ENCODE results near the gene CPED1. TPM values are rescaled to one million over a fixed set of nuclear protein-coding genes. Genes with fewer than 3 reads are reported as not detected.

CPED1 gene
- total RNA-seq, 1 experiment from 2014 or later, result 0.39 TPM

DNA sequence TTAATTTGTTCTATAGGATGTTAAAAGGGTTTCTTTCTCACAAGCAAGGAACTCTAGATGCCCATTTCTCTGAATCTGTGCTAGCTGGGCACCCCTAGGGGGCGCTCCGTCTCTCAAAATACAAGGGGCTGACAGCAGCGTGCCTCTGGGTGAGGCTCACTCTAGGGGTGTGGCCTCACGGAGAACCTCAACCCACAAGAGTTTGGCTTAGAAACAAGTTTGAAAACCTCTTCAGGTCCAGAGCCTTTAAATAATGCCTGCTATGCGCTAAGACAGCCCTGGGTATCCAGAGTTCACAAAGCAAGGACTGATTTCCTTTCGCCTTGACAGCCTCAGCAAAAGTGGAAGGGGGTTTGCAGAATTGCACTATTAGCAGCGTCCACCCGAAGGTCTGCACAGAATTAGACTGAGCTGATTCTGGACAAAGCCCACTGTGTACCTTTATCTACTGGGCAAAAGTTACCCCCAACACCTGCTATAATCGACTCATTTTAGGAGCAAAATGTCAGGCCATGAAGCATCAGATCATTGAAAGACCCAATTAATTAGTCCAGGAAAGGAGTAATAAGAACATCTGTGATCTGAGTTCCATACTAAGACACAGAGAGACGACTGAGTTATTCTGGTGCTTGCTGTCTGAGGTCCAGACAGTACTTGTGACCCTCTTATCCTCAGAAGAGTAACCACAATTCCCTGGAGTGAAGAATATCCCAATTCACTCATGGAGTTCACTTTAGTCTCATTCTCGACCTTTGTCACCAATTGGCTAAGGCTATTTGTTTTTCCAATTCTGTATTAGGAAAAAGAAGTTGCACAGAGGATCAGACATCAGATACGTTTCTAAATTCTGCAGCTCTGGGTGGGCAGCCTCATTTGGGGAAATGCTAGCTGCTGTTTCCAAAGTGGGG lies 574 bp upstream of the CPED1 start:
- intact Hi-C loops (cut with micrococcal nuclease; ENCODE audit: unreplicated experiment), result loop anchor here (1.0 to 2.0 kb wide), 2 partner anchors 93 to 121 kb away; no protein-coding TSS in a partner anchor
- CTCF ChIA-PET, result interaction anchor here (1.7 kb wide), 1 partner anchor 10 kb away, joined by 3 read pairs; no protein-coding TSS in a partner anchor
- Histone ChIP-seq H3K36me3 (ENCODE audit: control insufficient read depth, insufficient read depth, low read length) (no peaks in the 10 kb centered on the region), H3K4me1 (ENCODE audit: control insufficient read depth, insufficient read depth, low read length) (no peaks in the 10 kb centered on the region), H3K27me3 (ENCODE audit: control insufficient read depth, insufficient read depth, low read length) (peaks cover 36% of the 10 kb centered on the region), H3K9me3 (ENCODE audit: control insufficient read depth, insufficient read depth, low read depth, low read length) (no peaks in the 10 kb centered on the region), H3K4me3 (ENCODE audit: low read depth in 2 of 2, low read length in 2 of 2) (peak overlapping the region; percentile 38 to 49), H3K27ac (ENCODE audit: low read length) (no peak overlapping the region)
- in situ Hi-C loops (cut with HindIII; ENCODE audit: low pct_unique_long_range_greater_than_20kb, low sequenced_read_pairs), result no loop called here
- DNase-seq (ENCODE audit: low read depth, low spot score) (peak; percentile 63), ATAC-seq (peak; percentile 96)
- TF ChIP-seq TCF7L2 (IDR thresholded peaks at IDR 0.05; ENCODE audit: low read depth, low read length), result no peak
- TF ChIP-seq, protein P1, sequence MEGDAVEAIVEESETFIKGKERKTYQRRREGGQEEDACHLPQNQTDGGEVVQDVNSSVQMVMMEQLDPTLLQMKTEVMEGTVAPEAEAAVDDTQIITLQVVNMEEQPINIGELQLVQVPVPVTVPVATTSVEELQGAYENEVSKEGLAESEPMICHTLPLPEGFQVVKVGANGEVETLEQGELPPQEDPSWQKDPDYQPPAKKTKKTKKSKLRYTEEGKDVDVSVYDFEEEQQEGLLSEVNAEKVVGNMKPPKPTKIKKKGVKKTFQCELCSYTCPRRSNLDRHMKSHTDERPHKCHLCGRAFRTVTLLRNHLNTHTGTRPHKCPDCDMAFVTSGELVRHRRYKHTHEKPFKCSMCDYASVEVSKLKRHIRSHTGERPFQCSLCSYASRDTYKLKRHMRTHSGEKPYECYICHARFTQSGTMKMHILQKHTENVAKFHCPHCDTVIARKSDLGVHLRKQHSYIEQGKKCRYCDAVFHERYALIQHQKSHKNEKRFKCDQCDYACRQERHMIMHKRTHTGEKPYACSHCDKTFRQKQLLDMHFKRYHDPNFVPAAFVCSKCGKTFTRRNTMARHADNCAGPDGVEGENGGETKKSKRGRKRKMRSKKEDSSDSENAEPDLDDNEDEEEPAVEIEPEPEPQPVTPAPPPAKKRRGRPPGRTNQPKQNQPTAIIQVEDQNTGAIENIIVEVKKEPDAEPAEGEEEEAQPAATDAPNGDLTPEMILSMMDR (IDR thresholded peaks at IDR 0.05), result peak; percentile 94
- no TSS peak for BruUV-seq (replicated peaks)
- POLR2A ChIA-PET, result interaction anchor here (0.6 kb wide), 1 partner anchor 27 kb away, joined by 3 read pairs; no protein-coding TSS in a partner anchor

DNA sequence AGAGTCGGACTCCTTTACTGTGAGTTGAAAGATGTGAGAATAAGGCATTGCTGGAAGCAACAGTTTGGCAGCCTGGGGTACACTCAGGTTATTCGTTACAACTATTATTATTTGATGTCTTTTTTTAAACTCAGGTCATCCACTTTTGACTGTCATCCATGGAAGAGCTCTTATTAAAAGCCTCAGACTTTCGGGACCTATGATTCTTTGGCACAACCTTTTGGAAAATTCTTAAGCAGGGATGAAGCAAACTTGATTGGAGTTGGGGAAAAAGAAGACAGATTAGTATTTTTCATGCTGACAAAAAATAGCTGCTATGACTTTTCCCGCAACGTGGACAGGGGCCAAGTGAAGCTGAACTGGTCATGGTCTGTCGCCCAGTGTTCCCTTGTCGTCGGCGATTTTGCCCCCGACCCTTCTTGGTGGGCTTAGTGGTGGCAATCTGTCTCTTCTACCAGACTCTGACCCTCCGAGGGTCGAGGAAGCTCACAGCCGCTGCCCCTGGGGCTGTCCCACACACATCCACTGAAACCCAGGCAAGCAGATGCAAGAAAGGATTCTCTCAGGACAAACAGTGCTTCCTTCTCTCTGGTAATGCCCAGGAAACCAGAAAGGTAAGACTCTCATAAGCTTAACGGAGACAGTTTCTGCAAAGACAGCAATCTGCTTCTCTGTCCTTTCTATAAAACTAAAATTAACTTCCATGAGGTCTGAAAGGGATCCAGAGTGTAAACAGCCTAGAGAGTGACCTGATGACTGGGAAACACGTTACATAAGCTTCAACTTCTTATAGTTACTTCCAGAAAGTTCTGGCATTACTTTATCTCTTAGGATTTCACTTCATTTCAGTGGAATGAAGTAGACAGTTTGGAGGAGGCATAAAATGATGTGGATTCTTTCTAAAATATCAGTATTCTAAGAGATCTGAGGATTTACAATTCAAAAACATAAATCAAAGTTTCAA lies 1.0 kb downstream of the CPED1 start:
- BruUV-seq (replicated peaks), result no TSS peak
- ATAC-seq (no peak), DNase-seq (ENCODE audit: low read depth, low spot score) (no peak)
- CTCF ChIA-PET, result no interaction called here
- H3K27me3 ChIP-seq (ENCODE audit: control insufficient read depth, insufficient read depth, low read length), result peaks cover 36% of the 10 kb centered on the region
- TF ChIP-seq TCF7L2 (IDR thresholded peaks at IDR 0.05; ENCODE audit: low read depth, low read length) (no peak), POLR2AphosphoS5 (IDR thresholded peaks at IDR 0.05; ENCODE audit: low read depth, low read length) (no peak), SIN3A (IDR thresholded peaks at IDR 0.05; ENCODE audit: borderline replicate concordance, insufficient read depth, low read depth, low read length) (no peak)
- TF ChIP-seq, protein P2, sequence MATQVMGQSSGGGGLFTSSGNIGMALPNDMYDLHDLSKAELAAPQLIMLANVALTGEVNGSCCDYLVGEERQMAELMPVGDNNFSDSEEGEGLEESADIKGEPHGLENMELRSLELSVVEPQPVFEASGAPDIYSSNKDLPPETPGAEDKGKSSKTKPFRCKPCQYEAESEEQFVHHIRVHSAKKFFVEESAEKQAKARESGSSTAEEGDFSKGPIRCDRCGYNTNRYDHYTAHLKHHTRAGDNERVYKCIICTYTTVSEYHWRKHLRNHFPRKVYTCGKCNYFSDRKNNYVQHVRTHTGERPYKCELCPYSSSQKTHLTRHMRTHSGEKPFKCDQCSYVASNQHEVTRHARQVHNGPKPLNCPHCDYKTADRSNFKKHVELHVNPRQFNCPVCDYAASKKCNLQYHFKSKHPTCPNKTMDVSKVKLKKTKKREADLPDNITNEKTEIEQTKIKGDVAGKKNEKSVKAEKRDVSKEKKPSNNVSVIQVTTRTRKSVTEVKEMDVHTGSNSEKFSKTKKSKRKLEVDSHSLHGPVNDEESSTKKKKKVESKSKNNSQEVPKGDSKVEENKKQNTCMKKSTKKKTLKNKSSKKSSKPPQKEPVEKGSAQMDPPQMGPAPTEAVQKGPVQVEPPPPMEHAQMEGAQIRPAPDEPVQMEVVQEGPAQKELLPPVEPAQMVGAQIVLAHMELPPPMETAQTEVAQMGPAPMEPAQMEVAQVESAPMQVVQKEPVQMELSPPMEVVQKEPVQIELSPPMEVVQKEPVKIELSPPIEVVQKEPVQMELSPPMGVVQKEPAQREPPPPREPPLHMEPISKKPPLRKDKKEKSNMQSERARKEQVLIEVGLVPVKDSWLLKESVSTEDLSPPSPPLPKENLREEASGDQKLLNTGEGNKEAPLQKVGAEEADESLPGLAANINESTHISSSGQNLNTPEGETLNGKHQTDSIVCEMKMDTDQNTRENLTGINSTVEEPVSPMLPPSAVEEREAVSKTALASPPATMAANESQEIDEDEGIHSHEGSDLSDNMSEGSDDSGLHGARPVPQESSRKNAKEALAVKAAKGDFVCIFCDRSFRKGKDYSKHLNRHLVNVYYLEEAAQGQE (IDR thresholded peaks at IDR 0.05; ENCODE audit: insufficient read depth in 1 of 2, low read depth in 2 of 2, low read length in 1 of 2), result no peak
- TF ChIP-seq, protein P1 (IDR thresholded peaks at IDR 0.05), result no peak
- no peaks in the 10 kb centered on the region for H3K9me3 ChIP-seq (ENCODE audit: control insufficient read depth, insufficient read depth, low read depth, low read length)
- POLR2A ChIA-PET, result no interaction called here
- no peak overlapping the region for H3K27ac ChIP-seq (ENCODE audit: low read length)
- no peaks in the 10 kb centered on the region for H3K4me1 ChIP-seq (ENCODE audit: control insufficient read depth, insufficient read depth, low read length)
- H3K4me3 ChIP-seq (ENCODE audit: low read depth in 2 of 2, low read length in 2 of 2), result peak overlapping the region in 1 of 2 experiments; percentile 38; a peak in 1 of 4 replicates
- intact Hi-C loops (cut with micrococcal nuclease; ENCODE audit: unreplicated experiment) (no loop called here), in situ Hi-C loops (cut with HindIII; ENCODE audit: low pct_unique_long_range_greater_than_20kb, low sequenced_read_pairs) (no loop called here)
- no peaks in the 10 kb centered on the region for H3K36me3 ChIP-seq (ENCODE audit: control insufficient read depth, insufficient read depth, low read length)
